GM12801 (cell line): ENCODE results near the gene EML1.

Experiments used
- TF ChIP-seq, protein P1 (sequence below): IDR thresholded peaks from one replicate; pipeline ENCODE4 v1.5.1; 2011; ENCODE audit warnings: control low read depth; ENCODE audit not compliant: insufficient read length; ENCODE audit errors: extremely low read depth

The EML1 gene

GRCh38 chr14:99758121-99758821, 34.9 kb upstream of the EML1 start:
- TF ChIP-seq, protein P1, sequence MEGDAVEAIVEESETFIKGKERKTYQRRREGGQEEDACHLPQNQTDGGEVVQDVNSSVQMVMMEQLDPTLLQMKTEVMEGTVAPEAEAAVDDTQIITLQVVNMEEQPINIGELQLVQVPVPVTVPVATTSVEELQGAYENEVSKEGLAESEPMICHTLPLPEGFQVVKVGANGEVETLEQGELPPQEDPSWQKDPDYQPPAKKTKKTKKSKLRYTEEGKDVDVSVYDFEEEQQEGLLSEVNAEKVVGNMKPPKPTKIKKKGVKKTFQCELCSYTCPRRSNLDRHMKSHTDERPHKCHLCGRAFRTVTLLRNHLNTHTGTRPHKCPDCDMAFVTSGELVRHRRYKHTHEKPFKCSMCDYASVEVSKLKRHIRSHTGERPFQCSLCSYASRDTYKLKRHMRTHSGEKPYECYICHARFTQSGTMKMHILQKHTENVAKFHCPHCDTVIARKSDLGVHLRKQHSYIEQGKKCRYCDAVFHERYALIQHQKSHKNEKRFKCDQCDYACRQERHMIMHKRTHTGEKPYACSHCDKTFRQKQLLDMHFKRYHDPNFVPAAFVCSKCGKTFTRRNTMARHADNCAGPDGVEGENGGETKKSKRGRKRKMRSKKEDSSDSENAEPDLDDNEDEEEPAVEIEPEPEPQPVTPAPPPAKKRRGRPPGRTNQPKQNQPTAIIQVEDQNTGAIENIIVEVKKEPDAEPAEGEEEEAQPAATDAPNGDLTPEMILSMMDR: no peak

GRCh38 chr14:99758872-99759545, 34.2 kb upstream of the EML1 start:
- TF ChIP-seq, protein P1: no peak

GRCh38 chr14:99759546-99759925, 33.7 kb upstream of the EML1 start:
- TF ChIP-seq, protein P1: no peak

DNA sequence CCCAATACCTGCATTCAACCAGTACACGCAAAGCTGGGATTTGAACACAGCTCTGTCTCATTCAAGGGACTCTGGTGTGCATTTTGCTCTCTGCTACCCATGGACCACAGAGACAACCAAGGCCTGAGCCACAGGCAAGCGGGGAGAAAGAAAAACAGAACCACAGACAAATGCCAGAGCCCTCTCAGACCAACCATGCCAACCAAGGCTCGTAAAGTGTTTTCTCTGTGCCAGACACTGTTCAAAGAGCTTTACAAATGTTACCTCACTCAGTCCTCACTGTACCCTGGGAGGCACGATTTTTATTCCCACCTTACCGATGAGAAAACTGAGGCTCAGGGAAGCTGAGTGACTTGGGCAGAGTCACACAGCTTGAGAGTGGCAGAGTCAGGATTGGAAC, 32.4 kb upstream of the EML1 start:
- TF ChIP-seq, protein P1: no peak

DNA sequence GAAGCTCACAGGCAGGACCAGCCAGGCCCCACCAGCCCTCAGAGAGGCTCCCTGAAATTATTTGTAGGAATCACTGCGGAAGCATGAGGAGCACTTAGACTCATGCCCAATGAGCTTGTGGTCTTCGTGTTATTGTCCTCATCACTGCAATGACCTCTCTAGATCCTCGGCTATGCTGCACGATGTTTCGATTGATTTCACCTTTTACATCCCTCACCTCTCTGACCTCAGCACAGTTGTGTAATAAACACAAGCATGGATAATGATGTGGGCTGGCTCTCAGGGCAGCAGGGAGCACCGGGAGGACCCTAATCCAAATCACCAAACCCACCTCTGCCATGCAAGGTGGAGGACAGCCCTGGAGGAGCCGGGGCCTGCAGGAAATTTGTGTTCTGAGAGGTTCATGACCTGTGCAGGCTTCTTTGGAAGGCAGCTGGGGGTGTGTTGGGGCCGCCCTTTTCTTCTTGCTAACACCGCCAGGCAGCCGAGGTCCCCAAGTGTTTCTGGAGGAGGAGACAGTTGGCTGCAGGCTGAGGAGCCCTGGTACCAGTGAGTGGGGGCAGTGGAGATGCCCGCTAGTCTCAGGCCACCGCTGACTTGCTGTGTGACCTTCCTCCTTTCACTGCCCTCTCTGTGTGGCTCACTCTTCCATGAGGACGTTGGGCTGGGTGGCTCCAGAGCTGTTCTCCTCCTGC, 29.5 kb upstream of the EML1 start:
- TF ChIP-seq, protein P1: no peak

GRCh38 chr14:99764222-99764706, 28.9 kb upstream of the EML1 start:
- TF ChIP-seq, protein P1: no peak

- TF ChIP-seq, protein P1: no peak
Measured at GRCh38 chr14:99768381-99768780, 24.8 kb upstream of the EML1 start.
